ENCODE measurements around the gene MICALL2. TPM values are rescaled to one million over a fixed set of nuclear protein-coding genes. Genes with fewer than 3 reads are reported as not detected.
A peak's percentile ranks its signal among the peaks of the same experiment; 100 is the strongest.

Gene MICALL2
- total RNA-seq, 2 donors from 2014 or later, result 1.8 to 5.1 TPM

DNA sequence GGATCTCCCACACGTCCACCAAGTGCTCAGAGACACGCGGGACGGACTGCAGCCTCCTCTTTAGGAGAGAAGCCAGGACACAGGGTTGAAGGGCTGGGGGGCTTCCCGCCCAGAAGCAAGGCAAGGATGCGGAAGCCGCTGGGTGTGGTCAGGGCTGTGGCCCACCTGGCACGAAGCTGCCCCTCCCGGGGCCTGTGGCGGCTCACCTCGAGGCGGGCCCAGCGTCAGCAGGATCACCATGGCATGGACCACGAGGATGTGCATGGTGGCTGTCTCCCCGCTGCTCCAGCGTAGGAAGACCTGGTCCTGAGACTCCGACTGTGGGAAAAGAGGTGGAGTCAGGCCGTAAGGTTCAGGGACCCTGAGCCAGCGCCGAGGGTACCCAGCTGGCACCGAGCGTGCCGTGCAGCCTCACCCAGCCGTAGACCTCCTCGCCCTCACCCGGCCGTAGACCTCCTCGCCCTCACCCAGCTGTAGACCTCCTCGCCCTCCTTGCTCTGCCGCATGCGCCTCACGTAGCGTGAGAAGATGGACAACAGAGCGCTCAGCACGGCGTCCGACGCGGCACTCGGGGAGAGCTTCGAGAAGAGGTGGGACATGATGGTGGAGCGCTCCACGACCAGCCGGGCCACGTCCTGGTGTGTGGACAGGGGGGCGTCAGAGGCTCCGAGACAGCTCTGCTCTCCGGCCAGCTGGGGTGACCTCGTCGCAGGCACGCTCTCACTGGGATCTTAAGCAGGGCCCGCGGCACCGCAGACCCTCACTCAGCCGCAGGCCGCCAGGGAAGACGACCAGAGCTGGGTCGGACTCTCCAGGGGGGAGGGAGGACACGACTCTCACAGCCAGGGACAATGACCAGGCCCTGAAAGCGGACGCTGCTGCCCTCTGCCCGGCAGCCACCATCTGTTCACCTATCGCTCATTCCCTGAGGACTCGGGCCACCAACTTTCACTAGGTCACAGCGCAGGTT lies 24.6 kb upstream of the MICALL2 start:
- H3K4me1 Mint-ChIP-seq, result peaks cover 4% of the 10 kb centered on the region
- H3K27ac Mint-ChIP-seq, result no peak overlapping the region
- H3K4me3 Mint-ChIP-seq, result no peak overlapping the region
- H3K9me3 Mint-ChIP-seq, result no peaks in the 10 kb centered on the region
- peaks cover 41% of the 10 kb centered on the region for H3K36me3 Mint-ChIP-seq (ENCODE audit: low read depth)
- ATAC-seq (replicated peaks), result no peak
- no peaks in the 10 kb centered on the region for H3K27me3 Mint-ChIP-seq

DNA sequence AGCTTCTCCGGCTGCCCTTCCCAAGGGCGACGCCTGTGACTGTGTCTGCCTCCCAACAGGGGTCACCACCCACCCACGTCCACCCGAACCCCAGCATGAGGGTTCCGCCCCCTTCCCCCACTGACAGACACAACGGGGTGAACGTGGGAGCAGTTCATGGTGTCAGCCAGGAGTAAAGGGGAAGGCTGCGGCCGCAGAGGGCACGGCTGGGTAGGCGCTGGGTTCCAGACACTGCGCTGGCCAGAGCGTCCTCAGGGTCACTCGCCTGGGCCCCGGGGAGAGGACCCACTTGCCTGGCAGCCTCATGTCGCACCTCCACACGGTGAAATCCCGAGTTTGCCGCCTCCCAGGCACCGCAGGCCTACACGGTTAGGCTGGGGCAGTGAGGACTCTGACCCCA lies 23.8 kb upstream of the MICALL2 start:
- H3K4me1 Mint-ChIP-seq, result no peaks in the 10 kb centered on the region
- ATAC-seq (replicated peaks), result no peak
- no peak overlapping the region for H3K27ac Mint-ChIP-seq
- no peak overlapping the region for H3K4me3 Mint-ChIP-seq
- H3K9me3 Mint-ChIP-seq, result no peaks in the 10 kb centered on the region
- peaks cover 34% of the 10 kb centered on the region for H3K36me3 Mint-ChIP-seq (ENCODE audit: low read depth)
- no peaks in the 10 kb centered on the region for H3K27me3 Mint-ChIP-seq

DNA sequence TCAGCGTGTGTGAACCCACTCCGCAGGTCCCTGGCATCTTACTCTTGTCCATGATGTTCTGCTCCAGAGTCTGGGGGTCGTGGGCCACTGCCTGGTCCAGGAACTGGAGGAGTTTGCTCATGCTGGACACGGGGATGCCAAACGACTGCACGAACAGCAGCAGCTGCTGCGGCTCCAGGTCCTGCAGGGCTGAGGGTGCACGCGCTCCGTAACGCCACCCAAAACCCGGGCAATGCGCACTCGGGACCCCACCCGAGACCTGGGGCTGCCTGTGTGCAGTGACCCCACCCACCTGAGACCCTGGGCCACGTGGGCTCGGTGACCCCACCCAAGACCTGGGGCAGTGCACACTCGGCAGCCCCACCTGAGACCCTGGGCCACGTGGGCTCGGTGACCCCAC lies 22.0 kb upstream of the MICALL2 start:
- no peak overlapping the region for H3K27ac Mint-ChIP-seq
- ATAC-seq (replicated peaks), result no peak
- no peaks in the 10 kb centered on the region for H3K27me3 Mint-ChIP-seq
- peaks cover 30% of the 10 kb centered on the region for H3K36me3 Mint-ChIP-seq (ENCODE audit: low read depth)
- H3K4me3 Mint-ChIP-seq, result no peak overlapping the region
- H3K9me3 Mint-ChIP-seq, result no peaks in the 10 kb centered on the region
- H3K4me1 Mint-ChIP-seq, result no peaks in the 10 kb centered on the region

DNA sequence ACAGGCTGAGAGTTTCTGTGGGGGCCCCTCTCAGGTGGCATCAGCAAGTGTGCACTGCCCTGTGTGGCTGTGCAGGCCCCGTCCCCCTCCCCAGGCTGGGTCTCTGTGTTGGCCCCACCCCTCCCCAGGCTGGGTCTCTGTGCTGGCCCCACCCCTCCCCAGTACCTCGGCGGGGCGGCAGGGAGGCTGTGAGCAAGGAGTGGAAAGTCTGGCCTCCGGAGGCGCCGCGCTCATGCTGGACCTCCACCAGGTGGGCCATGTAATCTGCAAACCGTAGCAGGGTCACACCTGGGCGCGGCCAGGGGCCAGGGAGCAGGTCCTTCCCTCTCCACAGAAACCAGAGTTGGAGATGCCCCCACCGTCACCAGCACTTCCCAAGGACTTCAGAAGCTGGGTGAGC lies 21.4 kb upstream of the MICALL2 start:
- no peaks in the 10 kb centered on the region for H3K9me3 Mint-ChIP-seq
- no peaks in the 10 kb centered on the region for H3K27me3 Mint-ChIP-seq
- H3K4me3 Mint-ChIP-seq, result no peak overlapping the region
- no peak overlapping the region for H3K27ac Mint-ChIP-seq
- H3K36me3 Mint-ChIP-seq (ENCODE audit: low read depth), result peaks cover 24% of the 10 kb centered on the region
- ATAC-seq (replicated peaks), result no peak
- no peaks in the 10 kb centered on the region for H3K4me1 Mint-ChIP-seq

DNA sequence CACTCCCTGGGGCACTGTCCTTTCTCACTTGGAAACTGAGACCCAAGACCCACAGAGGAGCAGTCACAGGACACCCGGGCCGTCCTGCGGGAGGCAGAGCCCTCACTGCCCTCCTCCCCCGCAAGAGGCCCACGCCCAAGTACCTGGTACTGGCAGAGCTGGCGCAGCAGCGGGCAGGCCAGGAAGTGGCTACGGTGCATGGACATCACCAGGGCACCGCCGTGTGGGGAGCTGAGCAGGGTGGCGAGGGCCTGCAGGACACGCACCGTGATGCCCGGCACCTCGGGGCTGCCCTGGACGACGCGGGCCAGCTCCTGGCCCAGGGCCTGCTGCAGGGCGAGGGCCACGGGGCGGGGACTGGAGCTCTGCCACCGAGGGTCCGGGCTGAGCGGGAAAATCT lies 20.0 kb upstream of the MICALL2 start:
- Mint-ChIP-seq H3K27ac (no peak overlapping the region), H3K4me3 (no peak overlapping the region), H3K27me3 (no peaks in the 10 kb centered on the region), H3K36me3 (ENCODE audit: low read depth) (peaks cover 22% of the 10 kb centered on the region), H3K9me3 (no peaks in the 10 kb centered on the region), H3K4me1 (no peaks in the 10 kb centered on the region)
- no peak for ATAC-seq (replicated peaks)

DNA sequence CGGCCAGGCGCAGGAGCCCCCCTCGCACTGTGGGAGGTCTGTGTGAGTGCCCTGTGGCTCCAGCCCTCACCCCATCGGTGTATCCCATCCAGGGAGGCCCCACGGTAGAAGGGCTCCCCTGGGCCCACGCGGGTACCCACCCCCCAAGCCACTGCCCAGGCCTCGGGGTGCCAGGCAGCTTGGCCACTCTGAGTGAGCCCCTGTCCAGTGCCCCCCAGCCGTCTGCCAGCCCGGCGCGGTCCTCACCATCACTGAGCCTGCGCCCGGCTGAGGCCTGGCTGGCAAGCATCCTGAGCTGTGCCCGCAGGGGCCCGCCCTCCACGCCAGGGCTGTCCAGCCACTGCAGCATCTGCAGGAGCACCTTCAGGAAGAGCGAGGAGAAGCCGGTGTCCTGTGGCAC lies 19.2 kb upstream of the MICALL2 start:
- no peak for ATAC-seq (replicated peaks)
- no peaks in the 10 kb centered on the region for H3K4me1 Mint-ChIP-seq
- H3K4me3 Mint-ChIP-seq, result no peak overlapping the region
- H3K9me3 Mint-ChIP-seq, result no peaks in the 10 kb centered on the region
- no peak overlapping the region for H3K27ac Mint-ChIP-seq
- H3K36me3 Mint-ChIP-seq (ENCODE audit: low read depth), result peaks cover 15% of the 10 kb centered on the region
- H3K27me3 Mint-ChIP-seq, result no peaks in the 10 kb centered on the region

DNA sequence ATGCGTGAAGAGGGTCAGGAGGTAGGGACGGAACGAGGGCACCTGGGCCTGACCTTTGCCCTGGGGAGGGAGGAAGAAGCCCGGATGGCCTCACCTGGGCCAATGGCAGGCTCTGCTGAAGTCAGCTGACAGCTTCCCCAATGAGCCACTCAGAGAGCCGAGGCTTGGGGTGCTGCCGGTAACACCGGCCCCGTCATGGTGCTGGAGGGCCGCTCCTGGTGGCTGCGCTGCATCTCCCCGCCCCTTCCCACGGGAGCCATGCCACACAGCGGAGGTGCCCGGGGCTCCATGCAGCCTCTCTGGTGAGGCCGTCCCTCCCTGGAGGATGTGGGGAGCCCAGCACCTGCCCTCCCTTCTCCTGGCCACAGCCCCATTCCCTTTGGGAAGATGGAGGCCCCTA lies 17.6 kb upstream of the MICALL2 start:
- no peak for ATAC-seq (replicated peaks)
- Mint-ChIP-seq H3K4me3 (no peak overlapping the region), H3K27ac (no peak overlapping the region), H3K4me1 (no peaks in the 10 kb centered on the region), H3K9me3 (no peaks in the 10 kb centered on the region), H3K36me3 (ENCODE audit: low read depth) (peaks cover 7% of the 10 kb centered on the region), H3K27me3 (no peaks in the 10 kb centered on the region)

DNA sequence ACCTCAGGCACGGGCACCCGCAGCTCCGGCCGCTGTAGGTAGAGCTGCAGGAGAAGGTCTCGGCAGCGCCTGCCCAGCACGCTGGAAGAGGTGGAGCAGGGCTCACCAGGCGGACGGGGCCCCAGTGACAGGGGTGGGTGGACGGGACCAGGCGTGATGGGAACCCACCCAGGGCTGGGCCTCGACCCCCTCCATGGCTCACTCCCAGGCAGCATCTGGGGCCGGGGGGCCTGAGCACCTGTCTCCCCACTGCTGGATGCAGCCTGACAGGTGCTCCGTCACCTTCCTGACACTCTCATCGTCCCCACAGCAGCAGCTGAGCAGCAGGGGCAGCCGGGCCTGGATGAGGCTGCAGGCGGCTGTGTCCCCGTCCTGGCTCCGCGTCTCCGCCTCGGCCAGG lies 16.7 kb upstream of the MICALL2 start:
- no peak for ATAC-seq (replicated peaks)
- H3K36me3 Mint-ChIP-seq (ENCODE audit: low read depth), result peaks cover 6% of the 10 kb centered on the region

DNA sequence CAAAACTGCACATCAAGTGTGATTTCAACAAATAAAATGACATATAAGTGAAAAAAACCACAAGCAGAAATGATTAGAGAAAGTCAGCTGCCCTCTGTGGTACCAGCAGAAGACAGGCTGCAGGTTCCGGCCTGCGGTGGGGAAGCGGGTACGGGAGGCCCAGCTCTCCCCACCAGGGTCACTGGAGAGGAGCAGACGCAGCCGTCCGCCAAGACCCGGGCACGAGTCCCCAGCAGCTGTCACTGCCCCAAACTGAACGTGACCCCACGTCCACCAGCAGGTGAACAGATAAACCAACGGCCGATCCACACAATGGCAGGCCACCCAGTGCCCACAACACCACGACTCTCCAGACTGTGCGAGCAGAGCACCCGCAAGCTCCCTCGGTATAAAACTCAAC lies 16.1 kb upstream of the MICALL2 start:
- no peak overlapping the region for H3K27ac Mint-ChIP-seq
- H3K27me3 Mint-ChIP-seq, result no peaks in the 10 kb centered on the region
- no peaks in the 10 kb centered on the region for H3K4me1 Mint-ChIP-seq
- no peak overlapping the region for H3K4me3 Mint-ChIP-seq
- H3K36me3 Mint-ChIP-seq (ENCODE audit: low read depth), result peaks cover 6% of the 10 kb centered on the region
- H3K9me3 Mint-ChIP-seq, result no peaks in the 10 kb centered on the region
- ATAC-seq (replicated peaks), result no peak

More for the DNA sequence above, 16.7 kb upstream of the MICALL2 start:
- Mint-ChIP-seq H3K4me1 (no peaks in the 10 kb centered on the region), H3K4me3 (no peak overlapping the region), H3K27ac (no peak overlapping the region), H3K9me3 (no peaks in the 10 kb centered on the region), H3K27me3 (no peaks in the 10 kb centered on the region)

DNA sequence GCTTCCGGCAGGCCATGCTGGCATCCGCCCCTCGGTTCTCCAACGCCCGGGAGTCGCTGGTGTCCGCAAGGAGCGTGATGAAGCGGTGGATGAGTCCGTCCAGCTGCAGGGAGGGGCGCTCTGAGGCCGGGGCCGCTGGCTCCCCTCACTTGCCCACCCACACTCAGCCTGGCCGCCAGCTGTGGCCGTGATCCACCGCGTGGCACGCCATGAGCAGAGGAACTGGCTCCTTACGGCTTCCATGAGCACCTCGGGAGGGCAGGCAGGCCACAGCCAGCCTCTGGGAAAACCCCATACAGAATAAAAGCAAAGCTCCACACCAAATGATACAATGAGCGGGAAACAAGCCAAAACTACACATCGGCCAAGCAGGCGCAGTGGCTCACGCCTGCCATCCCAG lies 15.5 kb upstream of the MICALL2 start:
- Mint-ChIP-seq H3K4me3 (no peak overlapping the region), H3K9me3 (no peaks in the 10 kb centered on the region)
- no peak for ATAC-seq (replicated peaks)

DNA sequence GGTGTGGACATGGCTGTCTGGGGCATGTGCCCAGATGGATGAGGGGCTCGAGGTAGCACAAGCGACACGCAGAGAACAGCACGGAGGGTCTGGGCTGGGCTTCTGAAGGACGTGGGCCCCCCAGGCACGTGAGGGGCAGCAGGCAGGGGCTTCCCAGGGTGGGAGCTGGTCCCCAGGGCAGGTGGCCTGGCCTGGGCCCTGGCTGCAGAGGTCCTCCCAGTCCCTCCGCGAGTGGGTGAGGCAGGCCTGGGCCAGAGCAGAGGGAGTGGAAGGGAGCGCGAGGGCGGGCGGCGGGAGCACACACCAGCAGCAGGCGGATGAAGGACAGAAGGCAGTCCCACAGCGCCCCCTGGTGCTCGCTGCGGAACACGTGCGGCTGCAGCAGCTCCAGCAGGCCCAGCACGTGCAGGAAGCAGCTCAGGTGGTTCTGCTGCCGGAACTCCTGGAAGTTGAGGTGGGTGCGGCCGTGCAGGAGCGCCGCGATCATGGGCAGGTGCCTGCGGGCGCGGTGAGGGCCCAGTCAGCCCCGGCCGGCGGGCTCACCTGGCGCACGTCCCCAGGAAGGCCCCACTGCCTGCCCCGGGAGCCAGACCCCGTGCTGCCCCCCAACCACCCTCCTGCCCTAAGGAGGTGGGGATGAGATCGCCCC lies 14.7 kb upstream of the MICALL2 start:
- Mint-ChIP-seq H3K4me3 (no peak overlapping the region), H3K36me3 (ENCODE audit: low read depth) (peaks cover 6% of the 10 kb centered on the region), H3K27ac (no peak overlapping the region)

More for the DNA sequence above, 15.5 kb upstream of the MICALL2 start:
- H3K36me3 Mint-ChIP-seq (ENCODE audit: low read depth), result peaks cover 6% of the 10 kb centered on the region
- H3K27ac Mint-ChIP-seq, result no peak overlapping the region
- no peaks in the 10 kb centered on the region for H3K4me1 Mint-ChIP-seq
- no peaks in the 10 kb centered on the region for H3K27me3 Mint-ChIP-seq

DNA sequence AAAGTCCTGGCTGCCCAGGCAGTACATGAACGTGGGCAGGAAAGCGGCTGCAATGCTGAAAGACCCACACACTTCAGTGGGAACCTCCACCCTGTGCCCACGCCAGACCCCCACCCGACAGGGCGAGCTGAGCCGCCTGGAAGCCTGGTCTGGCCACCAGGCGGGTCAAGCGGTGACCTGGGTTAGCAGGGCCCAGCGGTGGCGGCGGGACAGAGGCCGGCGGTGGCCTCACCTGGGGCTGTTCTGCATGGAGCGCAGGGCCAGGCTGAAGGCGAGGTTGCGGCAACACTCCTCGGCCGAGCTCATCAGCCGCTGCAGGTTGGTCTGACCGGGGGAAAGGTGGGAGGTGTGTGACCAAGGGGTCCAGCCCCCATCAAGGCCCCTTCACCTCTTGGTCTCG lies 11.6 kb upstream of the MICALL2 start:
- no peaks in the 10 kb centered on the region for H3K4me1 Mint-ChIP-seq
- ATAC-seq (replicated peaks), result no peak

More for the DNA sequence above, 14.7 kb upstream of the MICALL2 start:
- Mint-ChIP-seq H3K27me3 (no peaks in the 10 kb centered on the region), H3K9me3 (no peaks in the 10 kb centered on the region), H3K4me1 (no peaks in the 10 kb centered on the region)
- ATAC-seq (replicated peaks), result peak; percentile 81

DNA sequence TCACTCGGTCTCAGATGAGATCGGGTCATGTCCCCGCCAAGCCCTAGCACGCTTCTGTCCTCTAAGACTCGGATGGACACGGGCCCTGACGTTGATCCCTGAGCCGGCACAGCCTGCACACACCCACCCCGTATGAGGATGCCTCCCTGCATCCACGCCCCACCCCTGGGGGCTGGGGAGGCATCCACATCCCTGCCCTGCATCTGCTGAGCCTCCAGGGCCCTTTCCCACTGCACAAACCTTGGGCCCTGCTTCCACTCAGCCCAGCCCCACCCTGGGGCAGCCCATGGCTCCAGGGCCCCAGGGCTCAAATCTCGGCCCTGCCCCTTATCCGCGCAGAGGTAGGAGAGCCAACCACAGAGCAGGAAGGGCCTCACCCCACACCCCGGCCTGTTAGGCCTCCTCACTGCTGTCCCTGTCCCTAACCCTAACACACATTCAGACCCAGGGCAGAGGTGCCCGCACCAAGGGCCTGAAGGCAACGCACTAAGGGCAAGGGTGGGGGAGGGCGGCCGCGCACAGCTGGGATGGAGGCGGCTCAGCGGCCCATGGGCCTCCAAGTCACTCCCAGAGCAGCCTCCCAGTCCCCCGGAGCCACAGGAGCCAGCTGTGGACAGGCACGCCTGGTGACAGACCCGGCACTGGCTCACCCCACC lies 9.5 kb upstream of the MICALL2 start:
- Mint-ChIP-seq H3K9me3 (no peaks in the 10 kb centered on the region), H3K27me3 (no peaks in the 10 kb centered on the region), H3K27ac (no peak overlapping the region), H3K4me1 (no peaks in the 10 kb centered on the region), H3K4me3 (no peak overlapping the region), H3K36me3 (ENCODE audit: low read depth) (no peaks in the 10 kb centered on the region)
- no peak for ATAC-seq (replicated peaks)

More for the DNA sequence above, 11.6 kb upstream of the MICALL2 start:
- no peak overlapping the region for H3K4me3 Mint-ChIP-seq
- peaks cover 6% of the 10 kb centered on the region for H3K36me3 Mint-ChIP-seq (ENCODE audit: low read depth)
- no peaks in the 10 kb centered on the region for H3K9me3 Mint-ChIP-seq
- no peaks in the 10 kb centered on the region for H3K27me3 Mint-ChIP-seq
- H3K27ac Mint-ChIP-seq, result no peak overlapping the region

DNA sequence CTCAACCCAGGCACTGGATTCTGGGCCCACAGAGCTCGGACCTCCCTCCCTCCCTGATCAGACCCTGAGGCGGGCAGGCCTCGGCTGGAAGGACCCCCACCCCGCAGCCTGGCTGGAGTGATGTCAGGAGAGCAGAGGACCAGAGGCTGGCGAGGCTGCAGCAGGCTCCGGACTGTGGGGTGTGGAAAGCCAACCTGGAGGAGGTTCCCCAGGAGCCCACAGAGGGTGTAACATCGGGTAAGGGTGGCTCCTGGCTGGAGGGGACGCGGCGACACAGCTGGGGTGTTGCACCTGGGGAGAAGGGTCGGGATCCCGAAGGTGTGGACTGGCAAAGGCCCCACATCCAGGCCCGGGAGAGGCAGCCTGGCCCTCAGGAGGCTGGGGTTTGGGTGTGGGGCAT lies 8.9 kb upstream of the MICALL2 start:
- Mint-ChIP-seq H3K27me3 (no peaks in the 10 kb centered on the region), H3K36me3 (ENCODE audit: low read depth) (no peaks in the 10 kb centered on the region), H3K27ac (no peak overlapping the region), H3K9me3 (no peaks in the 10 kb centered on the region), H3K4me3 (no peak overlapping the region), H3K4me1 (no peaks in the 10 kb centered on the region)
- ATAC-seq (replicated peaks), result no peak
